HG03520 (cell line): Measurements from ENCODE around the gene RAB11FIP3.
A peak's percentile ranks its signal among the peaks of the same experiment; 100 is the strongest.
"Not testable (repeated sequence)": the region's sequence is repeated elsewhere in the genome, so short reads cannot be mapped to it uniquely, and the experiment has no call there.

Source experiments
- ATAC-seq: cut with Tn5 transposase; IDR thresholded peaks from one replicate; pipeline ENCODE4 v1.9.1; 2021; ENCODE audit warnings: mild to moderate bottlenecking, moderate library complexity; ENCODE audit not compliant: unreplicated experiment

Gene RAB11FIP3, protein sequence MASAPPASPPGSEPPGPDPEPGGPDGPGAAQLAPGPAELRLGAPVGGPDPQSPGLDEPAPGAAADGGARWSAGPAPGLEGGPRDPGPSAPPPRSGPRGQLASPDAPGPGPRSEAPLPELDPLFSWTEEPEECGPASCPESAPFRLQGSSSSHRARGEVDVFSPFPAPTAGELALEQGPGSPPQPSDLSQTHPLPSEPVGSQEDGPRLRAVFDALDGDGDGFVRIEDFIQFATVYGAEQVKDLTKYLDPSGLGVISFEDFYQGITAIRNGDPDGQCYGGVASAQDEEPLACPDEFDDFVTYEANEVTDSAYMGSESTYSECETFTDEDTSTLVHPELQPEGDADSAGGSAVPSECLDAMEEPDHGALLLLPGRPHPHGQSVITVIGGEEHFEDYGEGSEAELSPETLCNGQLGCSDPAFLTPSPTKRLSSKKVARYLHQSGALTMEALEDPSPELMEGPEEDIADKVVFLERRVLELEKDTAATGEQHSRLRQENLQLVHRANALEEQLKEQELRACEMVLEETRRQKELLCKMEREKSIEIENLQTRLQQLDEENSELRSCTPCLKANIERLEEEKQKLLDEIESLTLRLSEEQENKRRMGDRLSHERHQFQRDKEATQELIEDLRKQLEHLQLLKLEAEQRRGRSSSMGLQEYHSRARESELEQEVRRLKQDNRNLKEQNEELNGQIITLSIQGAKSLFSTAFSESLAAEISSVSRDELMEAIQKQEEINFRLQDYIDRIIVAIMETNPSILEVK

DNA sequence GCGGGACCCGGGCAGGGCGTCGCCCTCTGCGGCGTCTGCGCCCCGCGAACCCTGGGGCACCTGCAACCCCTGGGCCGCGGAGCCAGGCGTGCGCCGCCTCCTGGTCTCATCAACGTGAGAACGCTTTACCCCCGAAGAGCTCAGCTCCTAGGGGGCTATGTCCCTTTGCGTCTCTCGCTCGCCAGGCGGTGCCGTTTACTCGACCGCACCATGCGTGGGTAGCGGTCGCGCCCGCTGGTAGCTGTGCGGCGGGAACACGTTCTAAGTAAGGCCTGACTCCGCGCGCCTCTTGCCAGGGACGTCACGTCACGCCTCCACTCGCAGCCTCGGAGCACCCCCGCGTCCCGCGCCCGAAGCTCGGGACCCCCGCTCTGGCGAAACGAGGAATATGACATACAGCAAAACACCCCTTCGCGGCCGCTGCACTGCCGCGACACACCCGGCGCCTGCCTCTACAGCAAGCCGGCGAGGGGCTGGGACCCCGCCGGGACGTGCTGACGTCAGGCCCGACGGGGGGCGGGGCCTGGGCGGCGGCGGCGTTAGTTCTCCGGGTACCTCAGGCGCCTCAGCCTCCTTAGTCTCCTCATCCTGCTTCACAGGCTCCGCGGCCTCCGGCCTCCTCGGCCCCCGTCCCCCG is at the start of gene RAB11FIP3:
RAB11FIP3 (plus strand) TSS at position 568 of the 637 bp plus-strand sequence. CDS start 358 bp downstream, outside the sequence.
- peak; percentile 66 for ATAC-seq

- ATAC-seq: no peak
Measured at GRCh38 chr16:375927-376816, 49.3 kb upstream of the RAB11FIP3 start.

- no peak for ATAC-seq
Measured at GRCh38 chr16:376817-377418, 48.5 kb upstream of the RAB11FIP3 start.

- ATAC-seq: no peak
Measured at GRCh38 chr16:377419-377951, 48.0 kb upstream of the RAB11FIP3 start.

DNA sequence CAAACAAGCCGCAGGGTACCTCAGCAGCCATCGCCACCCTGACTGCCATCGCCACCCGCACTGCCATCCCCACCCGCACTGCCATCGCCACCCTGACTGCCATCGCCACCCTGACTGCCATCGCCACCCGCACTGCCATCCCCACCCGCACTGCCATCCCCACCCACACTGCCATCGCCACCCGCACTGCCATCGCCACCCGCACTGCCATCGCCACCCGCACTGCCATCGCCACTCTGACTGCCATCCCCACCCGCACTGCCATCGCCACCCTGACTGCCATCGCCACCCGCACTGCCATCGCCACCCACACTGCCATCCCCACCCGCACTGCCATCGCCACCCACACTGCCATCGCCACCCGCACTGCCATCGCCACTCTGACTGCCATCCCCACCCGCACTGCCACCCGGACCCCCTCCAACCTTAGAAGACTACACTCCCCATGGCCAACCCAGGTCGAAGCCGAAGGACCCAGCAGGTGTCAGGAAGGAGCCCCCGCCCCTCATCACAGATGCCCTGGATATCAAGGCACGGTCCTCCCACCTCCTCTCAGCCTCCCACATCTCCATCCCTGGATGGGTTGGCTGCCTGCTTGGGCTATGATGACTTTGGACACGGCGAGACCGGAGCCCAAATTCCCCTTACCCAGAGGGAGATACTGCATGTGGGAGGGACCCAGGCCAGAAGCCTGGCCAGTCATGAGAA is 47.2 kb upstream of the RAB11FIP3 start:
- ATAC-seq: not testable (repeated sequence)

GRCh38 chr16:378821-379182 is 46.6 kb upstream of the RAB11FIP3 start:
- no peak for ATAC-seq

DNA sequence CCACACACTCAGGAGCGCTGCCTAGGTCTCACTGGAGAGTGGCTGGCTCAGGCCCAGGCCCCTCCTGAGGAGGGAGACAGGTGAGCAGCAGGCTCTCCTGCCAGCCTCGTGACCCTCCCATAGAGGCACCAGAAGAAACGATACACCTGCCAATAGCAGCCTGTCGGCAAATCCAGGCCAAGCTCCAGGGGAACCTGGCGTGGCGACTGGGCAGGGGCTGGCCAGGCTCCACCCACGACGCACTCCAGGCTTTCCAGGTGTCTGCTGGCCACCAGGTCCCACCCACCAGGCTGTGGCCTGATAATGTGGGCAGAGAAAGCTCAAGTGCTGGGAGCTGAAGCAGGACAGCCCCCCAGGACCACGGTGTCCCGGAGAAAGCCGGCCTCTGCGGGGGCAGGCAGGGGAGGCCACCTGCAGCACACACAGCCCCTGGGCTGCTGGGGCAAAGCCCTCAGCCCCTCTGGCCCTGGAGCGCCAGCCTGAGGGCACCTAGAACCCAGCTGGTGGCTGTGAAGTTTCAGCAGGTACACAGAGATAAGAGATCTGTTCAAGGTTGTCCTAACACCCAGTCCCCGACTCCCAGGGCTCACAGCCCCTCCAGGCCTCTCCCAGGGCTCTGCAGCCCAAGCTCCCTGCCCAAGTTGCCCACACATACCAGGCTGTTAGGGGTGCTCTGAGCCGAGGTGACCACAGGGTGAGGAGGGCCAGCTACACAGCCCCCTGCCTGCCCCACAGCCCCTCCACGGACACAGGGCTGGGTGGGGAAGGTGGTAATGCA is 46.1 kb upstream of the RAB11FIP3 start:
- no peak for ATAC-seq

- no peak for ATAC-seq
Measured at GRCh38 chr16:379961-380761, 45.3 kb upstream of the RAB11FIP3 start.

GRCh38 chr16:380762-381011 is 44.8 kb upstream of the RAB11FIP3 start:
- ATAC-seq: no peak

GRCh38 chr16:381012-381788 is 44.2 kb upstream of the RAB11FIP3 start:
- ATAC-seq: no peak

GRCh38 chr16:381789-382717 is 43.4 kb upstream of the RAB11FIP3 start, which contains the start of gene PGAP6:
TSS of gene PGAP6 (minus strand) at chr16:381978. CDS start at chr16:381821, 157 bp downstream.
- ATAC-seq: no peak

DNA sequence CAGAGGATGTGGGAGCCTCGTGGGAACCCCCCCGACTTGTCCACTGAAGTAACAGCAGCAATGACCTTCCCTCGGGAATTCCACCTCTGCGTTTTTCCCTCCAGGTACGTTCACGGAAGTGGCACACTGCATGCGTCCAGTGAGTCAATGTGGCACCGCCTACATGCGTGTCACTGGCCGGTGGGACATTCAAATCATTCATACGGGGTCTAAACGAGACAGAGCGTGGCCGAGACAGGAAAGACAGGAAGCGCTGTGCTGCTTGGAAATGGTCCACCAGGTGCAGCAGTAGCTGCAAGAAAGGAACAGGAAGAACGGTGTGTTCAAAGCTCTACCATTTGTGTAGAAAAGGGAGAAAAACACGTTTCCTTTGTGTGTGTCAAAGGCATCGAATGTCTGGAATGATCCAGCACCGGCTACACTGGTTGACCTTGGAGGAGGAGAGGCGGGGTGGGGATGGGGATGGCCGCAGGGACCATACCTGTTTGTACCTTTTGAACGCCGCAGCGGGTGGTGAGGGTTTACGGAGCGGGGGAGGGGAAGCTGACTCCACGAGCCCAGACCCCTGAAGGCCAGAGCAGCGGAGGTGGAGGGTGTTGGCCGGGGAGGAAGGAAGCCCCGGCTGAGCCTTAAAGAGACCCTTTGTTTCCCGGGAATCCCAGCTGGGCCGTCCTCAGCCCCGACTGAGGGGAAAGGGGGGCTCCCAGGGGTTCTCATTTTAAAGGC is 42.0 kb upstream of the RAB11FIP3 start:
- no peak for ATAC-seq

DNA sequence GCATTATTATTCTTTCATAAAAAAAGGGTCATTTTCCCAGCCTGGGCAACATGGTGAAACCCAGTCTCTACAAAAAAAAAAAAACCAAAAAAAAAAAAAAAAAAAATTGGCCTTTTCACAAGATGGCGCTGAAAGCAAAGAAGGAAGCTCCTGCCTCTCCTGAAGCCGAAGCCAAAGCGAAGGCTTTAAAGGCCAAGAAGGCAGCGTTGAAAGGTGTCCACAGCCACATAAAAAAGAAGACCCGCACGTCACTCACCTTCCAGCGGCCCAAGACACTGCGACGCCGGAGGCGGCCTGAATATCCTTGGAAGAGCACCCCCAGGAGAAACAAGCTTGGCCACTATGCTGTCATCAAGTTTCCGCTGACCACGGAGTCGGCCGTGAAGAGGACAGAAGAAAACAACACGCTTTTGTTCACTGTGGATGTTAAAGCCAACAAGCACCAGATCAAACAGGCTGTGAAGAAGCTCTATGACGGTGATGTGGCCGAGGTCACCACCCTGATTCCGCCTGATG is 38.8 kb upstream of the RAB11FIP3 start:
- ATAC-seq: no peak

DNA sequence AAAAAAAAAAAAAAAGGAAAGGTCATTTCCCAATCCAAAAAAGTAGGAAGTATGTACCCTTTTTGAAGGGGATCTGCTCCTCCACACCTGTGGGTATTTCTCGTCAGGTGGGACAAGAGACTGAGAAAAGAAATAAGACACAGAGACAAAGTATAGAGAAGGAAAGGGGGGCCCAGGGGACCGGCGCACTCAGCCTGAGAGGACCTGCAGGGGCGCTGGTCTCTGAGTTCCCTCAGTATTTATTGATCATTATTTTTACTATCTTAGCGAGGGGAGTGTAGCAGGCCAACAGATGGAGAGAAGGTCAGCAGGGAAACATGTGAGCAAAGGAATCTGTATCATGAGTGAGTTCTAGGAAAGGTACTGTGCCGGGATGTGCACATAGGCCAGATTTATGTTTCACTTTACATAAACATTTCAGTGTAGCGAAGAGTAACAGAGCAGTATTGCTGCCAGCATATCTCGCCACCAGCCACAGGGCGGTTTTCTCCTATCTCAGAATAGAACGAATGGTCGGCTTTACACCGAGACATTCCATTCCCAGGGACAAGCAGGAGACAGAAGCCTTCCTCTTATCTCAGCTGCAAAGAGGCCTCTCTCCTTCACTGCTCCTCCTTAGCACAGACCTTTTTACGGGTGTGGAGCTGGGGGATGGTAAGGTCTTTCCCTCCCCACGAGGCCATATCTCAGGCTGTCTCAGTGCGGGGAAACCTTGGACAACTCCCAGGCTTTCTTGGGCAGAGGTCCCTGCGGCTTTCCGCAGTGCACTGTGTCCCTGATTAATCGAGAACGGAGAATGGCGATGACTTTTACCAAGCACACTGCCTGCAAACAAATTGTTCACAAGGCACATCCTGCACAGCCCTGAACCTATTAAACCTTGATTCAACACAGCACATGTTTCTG is 37.4 kb upstream of the RAB11FIP3 start:
- not testable (repeated sequence) for ATAC-seq
